Forelimb muscle (tissue), 1 donor: ENCODE measurements around the gene PRAMEF11. TPM values are rescaled to one million over a fixed set of nuclear protein-coding genes. Genes with fewer than 3 reads are reported as not detected.
"Not testable (repeated sequence)": the region's sequence is repeated elsewhere in the genome, so short reads cannot be mapped to it uniquely, and the experiment has no call there.

Source experiments
- DNase-seq: peaks from one replicate; pipeline ENCODE4 v3.0.0-alpha.2; 2013; ENCODE audit warnings: low read depth
- polyA plus RNA-seq: library from polyadenylated mRNA; unstranded; fragments of 120-200 nt; gene quantifications from one replicate; pipeline ENCODE4 v1.2.1, GENCODE V29; 2013; ENCODE audit not compliant: insufficient read length

PRAMEF11 gene
- not detected for polyA plus RNA-seq

DNA sequence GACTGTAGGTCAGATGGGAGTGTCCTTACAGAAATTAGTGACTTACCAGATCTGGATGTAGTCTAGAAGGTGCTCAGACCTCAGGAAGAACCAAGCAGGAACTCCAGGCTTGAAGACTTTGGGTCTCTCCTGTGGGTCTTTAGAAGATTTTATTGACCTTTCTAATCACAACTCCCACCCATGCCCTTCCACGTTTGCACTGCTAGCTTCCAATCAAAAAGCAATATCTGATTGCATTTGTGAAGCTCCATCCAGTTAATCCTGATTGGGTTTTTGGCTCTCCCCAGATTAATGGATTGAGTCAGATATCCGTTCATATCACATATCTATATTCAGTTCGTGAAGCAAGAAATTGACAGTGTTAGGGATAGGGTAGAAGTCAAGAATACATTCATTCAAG, at the start of gene PRAMEF11:
Gene PRAMEF11 (minus strand): TSS at position 101 of the 400 bp plus-strand sequence. CDS start 2,621 bp downstream, outside the sequence.
- DNase-seq: not testable (repeated sequence)

DNA sequence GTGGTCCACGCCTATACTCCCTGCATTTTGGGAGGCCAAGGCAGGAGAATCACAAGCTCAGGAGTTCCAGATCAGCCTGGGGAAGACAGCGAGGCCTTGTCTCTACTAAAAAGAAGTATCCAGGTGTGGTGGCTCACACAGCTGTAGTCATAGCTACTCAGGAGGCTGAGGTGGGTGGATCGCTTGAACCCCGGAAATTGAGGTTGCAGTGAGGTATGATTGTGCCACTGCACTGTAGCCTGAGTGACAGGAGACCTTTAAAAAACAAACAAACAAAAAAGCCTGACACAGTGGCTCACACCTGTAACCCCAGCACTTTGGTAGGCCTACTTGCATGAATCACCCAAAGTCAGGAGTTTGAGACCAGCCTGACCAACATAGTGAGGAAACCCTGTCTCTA, 47.2 kb upstream of the PRAMEF11 start:
- DNase-seq: not testable (repeated sequence)

DNA sequence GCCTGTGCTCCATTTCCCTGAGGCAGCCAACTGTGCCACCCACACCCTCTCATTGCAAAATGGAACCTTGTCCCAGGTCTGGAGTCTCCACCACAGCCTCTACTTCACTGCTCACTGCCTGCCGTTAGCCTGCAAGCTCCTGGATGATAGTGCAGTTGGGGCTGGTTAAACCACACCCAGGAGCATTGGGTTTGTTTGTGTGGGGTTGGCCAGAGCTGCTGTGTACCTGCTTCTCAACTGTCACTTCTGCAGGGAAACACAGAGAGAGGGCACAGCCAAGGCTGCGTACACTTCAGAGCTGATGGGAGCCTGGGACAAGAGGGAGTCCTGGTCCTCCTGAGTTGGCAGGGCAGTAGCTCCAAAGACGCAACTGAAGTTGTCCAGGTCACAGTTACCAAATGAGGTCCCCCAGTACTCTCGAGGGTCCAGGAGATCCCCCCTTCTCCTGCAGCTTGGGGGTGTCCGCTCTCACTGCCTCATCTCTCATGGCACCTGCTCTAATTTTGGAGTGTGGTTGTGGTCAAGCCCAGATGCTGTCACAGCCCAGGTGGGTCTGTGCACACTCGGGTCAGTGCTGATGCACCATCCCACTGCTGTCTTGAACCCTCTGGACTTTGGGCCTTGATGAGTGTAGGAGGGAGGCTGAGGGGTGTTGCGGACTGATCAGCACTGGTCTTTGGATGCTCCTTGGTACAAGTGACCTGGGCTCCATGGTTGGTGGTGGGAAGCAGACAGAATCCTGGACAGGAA, 32.1 kb upstream of the PRAMEF11 start:
- not testable (repeated sequence) for DNase-seq

DNA sequence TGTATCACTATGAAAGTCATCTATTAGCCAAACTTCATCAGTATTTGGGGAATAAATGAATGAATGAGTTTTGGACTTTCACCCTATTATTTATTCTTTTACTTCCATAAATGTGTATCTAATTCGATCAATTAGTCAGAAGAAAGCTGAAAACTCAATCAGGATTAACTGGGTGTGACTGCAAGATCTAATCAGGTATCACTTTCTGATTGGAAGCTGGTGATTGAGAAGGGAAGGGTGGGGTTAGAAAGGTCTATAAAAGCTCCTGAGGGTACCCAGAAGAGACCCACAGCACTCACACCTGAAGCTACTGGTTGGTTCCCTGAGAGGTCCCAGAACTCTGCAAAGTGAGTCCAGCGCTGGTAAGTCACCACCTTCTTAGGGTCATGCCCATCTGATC, 25.6 kb upstream of the PRAMEF11 start, which contains the start of gene PRAMEF2:
Gene PRAMEF2 (plus strand): TSS at position 301 of the 400 bp plus-strand sequence. CDS start 1,924 bp downstream, outside the sequence.
- DNase-seq: not testable (repeated sequence)

DNA sequence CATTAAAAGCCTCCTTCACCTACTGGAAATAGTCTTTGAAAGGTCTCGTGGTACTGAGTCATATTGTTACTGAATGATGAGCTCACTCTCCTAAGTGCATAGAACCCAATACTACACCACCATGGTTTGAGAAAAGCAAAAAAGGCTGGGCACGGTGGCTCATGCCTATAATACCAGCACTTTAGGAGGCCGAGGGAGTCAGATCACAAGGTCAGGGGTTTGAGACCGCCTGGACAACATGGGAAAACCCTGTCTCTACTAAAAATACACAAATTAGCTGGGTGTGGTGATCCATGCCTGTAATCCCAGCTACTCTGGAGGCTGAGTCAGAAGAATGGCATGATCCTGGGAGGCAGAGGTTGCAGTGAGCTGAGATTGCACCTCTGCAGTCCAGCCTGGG, 20.6 kb upstream of the PRAMEF11 start:
- DNase-seq: no peak

DNA sequence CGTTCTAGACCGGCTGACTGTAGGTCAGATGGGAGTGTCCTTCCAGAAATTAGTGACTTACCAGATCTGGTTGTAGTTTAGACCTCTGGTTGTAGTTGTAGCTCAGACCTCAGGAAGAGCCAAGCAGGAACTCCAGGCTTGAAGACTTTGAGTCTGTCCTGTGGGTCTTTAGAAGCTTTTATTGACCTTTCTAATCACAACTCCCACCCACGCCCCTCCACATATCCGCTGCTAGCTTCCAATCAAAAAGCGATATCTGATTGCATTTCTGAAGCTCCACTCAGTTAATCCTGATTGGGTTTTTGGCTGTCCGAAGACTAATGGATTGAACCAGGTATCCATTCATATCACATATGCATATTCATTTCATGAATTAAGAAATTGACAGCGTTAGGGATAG, 17.4 kb upstream of the PRAMEF11 start, which contains the start of gene HNRNPCL1:
Gene HNRNPCL1 (minus strand): TSS at position 101 of the 400 bp plus-strand sequence. CDS start 431 bp downstream, outside the sequence.
- DNase-seq: not testable (repeated sequence)

DNA sequence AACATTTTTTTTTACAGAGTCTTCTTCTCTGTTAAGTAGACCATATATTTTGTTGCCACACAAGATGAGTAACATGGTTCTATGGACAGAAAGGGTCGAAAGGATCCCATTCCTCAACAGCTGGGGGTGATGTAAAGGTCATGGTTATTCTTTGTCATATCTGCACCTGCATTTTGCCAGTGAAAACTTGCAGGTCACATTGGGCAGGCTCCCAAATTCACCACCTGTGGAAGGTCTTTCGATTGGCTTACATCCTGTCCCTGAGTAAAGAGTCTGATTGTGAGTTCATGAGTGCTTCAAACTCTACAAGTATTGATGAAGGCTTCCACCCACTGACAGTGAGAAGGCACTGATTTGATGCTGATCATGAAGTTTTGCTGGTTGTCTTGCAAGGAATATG, 2.0 kb upstream of the PRAMEF11 start:
- DNase-seq: not testable (repeated sequence)

DNA sequence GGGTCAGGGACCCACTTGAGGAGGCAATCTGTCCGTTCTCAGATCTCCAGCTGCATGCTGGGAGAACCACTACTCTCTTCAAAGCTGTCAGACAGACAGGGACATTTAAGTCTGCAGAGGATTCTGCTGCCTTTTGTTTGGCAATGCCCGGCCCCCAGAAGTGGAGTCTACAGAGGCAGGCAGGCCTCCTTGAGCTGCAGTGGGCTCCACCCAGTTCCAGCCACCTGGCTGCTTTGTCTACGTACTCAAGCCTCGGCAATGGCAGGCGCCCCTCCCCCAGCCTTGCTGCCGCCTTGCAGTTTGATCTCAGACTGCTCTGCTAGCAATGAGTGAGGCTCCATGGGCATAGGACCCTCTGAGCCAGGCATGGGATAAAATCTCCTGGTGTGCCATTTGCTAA, 12.1 kb downstream of the PRAMEF11 start:
- not testable (repeated sequence) for DNase-seq

DNA sequence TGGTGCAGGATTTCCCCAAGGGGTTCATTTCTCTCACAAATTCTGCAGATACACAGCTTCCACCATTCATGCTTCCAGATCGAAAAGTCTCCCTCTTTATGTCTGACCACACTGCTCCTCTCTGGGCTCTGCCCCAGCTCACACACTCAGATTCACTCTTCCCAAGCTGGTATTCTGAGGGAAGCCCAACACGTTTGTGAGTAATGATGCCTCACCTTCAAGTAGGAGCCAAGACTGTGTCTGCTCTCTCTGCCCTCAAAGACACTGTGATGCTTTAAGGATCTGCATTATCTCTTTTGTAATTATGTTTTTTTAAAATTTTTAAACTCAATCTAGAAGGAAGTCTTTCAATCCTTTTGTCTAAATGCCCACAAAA, 19.8 kb downstream of the PRAMEF11 start:
- no peak for DNase-seq

DNA sequence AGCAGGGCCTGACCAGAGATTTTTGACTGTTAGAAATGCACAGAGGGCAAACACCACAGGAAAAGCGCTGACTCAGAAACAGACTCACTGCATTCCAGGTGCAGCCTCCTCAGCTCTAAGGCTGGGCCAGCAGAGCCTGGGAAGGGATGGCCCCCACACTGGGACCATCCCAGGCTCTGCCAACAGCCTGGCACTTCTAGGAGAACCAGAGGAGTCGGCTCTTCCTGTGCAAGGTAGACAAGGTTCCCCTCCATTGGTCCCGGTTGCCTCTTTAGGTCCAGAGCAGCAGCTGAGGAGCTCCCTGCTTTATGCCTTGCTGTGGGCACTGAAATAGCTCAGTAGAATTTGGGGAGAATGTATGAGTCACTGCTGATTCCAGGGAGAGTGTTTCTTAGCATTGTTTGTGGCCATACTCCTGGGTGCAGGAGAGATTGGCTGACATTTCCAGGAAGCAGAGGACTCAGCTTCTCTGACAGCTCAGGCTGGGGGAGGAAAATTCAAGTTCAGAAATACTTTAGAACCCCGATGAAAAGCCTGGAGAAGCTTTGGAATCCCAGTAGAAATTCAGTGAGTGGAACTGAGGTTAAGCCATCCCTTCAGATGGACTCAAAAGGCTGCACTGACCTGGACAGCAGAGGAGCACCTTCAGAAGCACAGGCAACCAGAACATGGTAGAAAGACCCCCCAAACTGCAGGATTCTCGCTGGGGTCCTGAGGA, 20.4 kb downstream of the PRAMEF11 start:
- no peak for DNase-seq

DNA sequence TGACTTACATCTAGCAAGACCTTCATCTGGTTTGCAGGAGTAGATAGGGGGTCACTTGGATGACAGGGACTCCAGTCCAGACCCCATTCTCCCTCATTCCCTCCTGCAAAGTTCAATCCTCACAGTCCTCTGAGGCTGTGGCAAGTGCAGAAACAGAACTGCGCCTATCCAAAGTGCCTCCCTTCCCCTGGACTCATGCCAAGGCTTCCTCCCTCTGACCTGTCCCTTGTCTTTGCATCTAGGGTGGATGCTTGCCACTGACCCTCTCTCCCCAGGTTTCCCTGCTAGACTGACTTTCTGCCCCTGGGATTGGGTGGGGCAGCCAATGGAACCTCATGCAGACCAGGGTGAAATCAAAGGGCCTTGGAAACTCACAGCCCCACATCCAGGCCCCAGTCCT, 21.3 kb downstream of the PRAMEF11 start:
- no peak for DNase-seq

DNA sequence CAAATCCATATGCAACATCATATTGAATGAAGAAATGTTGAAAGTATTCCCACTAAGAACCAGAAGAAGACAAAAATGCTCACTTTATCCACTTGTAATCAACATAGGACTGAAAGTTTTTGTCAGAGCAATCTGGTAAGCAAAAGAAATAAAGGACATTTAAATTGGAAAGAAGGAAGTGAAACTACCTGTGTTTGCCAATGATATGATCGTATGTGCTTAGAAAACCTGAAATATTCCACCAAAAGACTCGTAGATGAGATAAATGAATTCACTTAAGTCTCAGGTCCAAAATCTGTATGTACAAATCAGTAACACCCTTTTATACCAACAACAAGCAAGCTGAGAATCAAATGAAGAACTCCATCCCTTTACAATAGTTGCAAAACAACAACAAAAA, 31.5 kb downstream of the PRAMEF11 start:
- DNase-seq: no peak

DNA sequence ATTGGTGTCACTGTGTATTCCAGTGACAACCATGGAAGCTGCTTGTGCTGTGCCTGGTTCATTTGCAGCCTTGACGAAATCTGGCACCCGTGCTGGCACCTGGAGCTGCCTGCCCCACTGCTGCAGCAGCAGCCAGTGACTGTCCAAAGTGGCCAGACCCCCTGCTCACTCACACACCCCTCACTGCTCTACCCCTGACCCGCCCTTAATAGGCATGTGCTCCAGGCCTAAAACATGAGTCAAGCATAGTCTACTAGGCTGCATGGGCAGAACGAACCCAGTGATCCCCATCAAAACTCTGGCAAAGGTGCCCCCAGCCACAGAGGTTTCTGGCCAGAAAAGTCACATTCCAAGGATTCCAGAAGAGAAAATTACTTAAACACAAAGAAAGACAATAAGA, 32.3 kb downstream of the PRAMEF11 start:
- no peak for DNase-seq

DNA sequence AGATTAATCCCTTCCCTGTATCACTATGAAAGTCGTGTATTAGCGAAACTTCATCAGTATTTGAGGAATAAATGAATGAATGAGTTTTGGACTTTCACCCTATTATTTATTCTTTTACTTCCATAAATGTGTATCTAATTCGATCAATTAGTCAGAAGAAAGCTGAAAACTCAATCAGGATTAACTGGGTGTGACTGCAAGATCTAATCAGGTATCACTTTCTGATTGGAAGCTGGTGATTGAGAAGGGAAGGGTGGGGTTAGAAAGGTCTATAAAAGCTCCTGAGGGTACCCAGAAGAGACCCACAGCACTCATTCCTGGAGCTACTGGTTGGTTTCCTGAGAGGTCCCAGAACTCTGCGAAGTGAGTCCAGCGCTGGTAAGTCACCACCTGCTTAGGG, 40.1 kb downstream of the PRAMEF11 start, which contains the start of gene PRAMEF1:
Gene PRAMEF1 (plus strand): TSS at position 301 of the 400 bp plus-strand sequence. CDS start 1,831 bp downstream, outside the sequence.
- not testable (repeated sequence) for DNase-seq

DNA sequence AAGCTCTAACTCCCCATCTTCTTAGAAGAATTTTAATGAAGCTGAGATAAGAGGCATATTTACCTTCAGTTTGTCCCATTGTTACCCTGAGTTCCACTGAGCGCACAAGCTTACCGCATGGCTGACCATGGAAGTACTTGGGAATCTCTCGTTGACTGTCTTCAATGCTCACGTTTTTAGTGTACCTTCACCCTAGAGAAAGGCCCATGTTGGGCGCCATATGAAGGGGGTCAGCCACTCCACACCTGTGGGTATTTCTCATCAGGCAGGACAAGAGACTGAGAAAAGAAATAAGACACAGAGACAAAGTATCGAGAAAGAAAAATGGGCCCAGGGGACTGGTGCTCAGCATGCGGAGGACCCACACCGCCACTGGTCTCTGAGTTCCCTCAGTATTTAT, 46.5 kb downstream of the PRAMEF11 start:
- not testable (repeated sequence) for DNase-seq

DNA sequence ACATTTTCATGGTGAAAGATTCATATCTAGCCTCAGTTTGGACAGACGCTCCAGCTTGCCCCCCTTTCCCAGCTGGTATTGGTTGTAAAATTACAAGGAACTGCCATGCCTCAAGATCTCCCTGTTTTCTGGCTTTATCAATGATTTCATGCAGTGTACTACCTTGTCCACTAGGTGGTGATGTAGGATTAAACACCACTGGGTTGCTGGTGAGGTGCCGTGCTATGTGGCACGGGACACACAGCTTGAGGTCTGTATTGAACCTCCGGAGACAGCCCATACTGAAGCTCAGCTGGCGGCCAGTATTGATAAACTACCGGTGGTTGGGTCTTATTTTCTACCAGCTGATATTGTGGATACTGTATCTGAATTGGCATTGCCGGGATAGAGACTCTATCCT, 47.4 kb downstream of the PRAMEF11 start:
- DNase-seq: not testable (repeated sequence)

DNA sequence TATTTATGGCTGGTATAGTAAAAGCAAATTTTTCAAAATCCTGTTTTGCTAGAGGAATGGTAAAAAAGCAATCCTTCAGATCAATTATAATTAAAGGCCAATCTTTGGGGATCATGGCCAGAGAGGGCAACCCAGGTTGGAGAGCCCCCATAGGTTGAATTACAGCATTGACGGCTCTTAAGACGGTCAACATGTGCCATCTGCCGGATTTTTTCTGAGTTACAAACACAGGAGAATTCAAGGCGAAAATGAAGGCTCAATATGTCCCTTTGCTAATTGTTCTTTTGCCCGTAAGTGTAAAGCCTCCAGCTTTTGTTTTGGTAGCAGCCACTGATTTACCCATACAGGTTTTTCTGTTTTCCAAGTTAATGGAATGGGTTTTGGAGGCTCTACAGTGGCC, 49.7 kb downstream of the PRAMEF11 start:
- DNase-seq: not testable (repeated sequence)

DNA sequence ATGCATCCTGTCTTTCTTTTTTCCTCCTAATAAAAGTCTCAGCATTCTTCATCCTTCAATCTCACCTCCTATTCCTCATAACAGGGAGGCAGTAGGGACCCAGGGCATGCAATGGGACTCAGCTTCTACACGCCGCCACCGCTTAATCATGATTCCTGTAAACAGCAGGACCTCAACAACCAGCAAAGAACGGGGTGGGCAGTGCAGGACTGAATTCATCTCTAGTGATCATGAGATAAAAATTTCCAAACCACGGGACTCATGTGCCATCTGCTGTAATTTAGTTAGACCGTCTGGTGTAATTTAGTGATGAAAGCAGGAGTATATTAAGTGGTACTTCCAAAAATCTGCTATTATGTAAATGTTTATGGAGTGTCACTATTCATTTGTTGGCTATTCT, 52.3 kb downstream of the PRAMEF11 start:
- no peak for DNase-seq

DNA sequence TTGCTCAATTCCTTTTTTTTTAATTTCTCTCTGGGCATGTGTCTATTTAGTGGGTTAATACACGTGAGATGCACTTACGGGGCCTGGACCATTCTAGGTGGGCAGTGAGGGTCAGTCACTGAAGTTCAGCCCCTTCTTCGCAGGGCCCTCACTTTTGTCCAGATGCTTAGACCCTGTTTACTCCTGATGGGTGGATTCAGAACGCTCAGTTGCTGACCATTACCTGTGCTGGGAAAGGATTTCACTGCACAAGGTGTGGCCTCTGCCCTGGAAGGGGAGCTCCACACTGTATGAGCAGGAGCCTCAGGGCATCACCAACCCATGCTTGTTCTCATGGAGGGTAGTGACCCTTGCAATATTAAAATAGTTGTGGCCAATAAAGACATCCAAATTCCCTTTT, 53.1 kb downstream of the PRAMEF11 start:
- no peak for DNase-seq

DNA sequence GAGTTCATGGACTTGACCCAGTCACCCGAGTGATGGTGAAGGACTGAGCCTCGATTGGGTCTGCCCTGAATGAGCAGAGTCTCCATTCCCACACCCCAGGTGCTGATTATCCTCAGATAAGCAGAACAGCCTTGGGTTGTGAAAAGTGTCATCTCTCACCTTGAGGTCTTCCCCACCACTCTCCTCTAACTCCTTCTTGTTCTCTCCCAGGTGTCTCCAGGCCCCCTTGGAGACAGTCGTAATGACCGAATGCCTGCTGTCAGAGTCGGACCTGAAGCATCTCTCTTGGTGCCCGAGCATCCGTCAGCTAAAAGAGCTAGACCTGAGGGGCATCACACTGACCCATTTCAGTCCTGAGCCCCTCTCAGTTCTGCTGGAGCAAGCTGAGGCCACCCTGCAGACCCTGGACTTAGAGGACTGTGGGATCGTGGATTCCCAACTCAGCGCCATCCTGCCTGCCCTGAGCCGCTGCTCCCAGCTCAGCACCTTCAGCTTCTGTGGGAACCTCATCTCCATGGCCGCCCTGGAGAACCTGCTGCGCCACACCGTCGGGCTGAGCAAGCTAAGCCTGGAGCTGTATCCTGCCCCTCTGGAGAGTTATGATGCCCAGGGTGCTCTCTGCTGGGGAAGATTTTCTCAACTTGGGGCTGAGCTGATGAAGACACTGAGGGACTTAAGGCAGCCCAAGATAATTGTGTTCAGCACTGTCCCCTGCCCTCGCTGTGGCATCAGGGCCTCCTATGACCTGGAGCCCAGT, 54.2 kb downstream of the PRAMEF11 start:
- no peak for DNase-seq

DNA sequence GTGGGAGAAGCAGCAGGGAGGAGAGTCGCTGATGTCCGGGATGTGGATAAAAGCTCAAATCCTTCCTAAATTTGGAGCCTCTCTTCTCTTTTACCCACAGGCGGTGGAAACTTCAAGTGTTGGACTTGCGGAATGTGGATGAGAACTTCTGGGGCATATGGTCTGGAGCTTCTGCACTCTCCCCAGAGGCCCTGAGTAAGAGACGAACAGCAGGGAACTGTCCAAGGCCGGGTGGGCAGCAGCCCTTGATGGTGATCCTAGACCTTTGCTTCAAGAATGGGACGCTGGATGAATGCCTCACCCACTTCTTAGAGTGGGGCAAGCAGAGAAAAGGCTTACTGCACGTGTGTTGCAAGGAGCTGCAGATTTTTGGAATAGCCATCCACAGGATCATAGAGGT, 55.8 kb downstream of the PRAMEF11 start:
- no peak for DNase-seq

DNA sequence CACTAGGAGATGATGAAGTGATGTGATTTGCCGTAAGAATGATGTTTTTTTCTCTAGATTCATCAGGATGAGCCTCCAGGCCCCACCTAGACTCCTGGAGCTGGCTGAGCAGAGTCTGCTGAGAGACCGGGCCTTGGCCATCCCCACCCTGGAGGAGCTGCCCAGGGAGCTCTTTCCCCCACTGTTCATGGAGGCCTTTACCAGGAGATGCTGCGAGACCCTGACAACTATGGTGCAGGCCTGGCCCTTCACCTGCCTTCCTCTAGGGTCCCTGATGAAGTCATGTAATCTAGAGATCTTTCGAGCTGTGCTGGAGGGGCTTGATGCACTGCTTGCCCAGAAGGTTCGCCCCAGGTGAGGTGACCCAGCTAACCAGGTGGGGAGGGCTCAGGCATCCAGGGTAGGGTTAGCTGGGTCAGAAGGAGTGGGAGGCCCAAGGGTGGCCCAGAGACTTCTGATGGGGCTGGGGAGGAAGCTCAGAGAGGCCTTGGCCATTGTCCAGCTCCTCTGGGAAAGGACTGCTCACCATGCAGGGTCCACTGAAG, 56.3 kb downstream of the PRAMEF11 start:
- DNase-seq: no peak
